ENCODE measurements around the gene IL17B.

Gene IL17B, protein sequence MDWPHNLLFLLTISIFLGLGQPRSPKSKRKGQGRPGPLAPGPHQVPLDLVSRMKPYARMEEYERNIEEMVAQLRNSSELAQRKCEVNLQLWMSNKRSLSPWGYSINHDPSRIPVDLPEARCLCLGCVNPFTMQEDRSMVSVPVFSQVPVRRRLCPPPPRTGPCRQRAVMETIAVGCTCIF

DNA sequence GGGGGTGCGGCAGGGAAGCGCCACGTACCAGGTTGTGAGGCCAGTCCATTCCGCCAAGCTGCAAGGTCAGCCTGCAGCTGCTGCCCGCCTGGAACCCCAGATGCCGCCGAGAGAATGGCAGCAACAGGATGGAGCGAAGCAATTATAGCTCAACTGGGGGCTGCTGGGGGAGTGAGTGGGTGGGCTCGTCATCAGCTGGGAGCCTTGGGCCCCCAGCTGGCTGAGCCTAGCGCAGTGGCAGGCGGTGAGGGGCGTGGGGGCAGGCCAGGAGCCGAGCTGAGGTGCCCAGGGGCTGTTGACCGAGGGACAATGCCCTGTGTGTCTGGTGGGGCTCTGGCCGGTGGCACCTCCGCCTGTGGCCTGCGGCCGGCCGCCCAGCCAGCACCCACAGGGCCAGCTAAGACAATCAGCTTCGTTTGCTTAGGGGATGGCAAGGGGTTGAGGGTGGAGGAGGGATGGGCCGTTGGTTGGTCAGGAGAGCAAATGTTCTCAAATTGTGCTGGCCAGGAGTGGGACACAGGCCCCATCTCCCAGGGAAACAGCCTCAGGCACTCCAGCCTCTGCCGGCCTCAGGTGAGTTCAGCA is at the start of gene IL17B:
Gene IL17B, minus strand, starts transcription at position 116 of the 585 bp plus-strand sequence. Its CDS starts 67 bp downstream, at position 49.
- Histone ChIP-seq H3K27me3 (ENCODE audit: control insufficient read depth, low read length) (no peaks in the 10 kb centered on the region), H3K9me2 (replicated peaks; ENCODE audit: control insufficient read depth, low read length) (no peaks in the 10 kb centered on the region), H3K36me3 (ENCODE audit: control insufficient read depth, low read length) (no peaks in the 10 kb centered on the region; the same call in 1 of the 2 replicates), H4K20me1 (ENCODE audit: control insufficient read depth, insufficient read depth, low read depth, low read length) (0 out of 2 replicates have a peak, but pooled peaks cover 3% of the 10 kb centered on the region), H3K27ac (ENCODE audit: low read depth, low read length) (no peak within 1 kb of the TSS), H3K9me3 (ENCODE audit: control insufficient read depth, insufficient read depth, low read length) (no peaks in the 10 kb centered on the region), H3K4me3 (ENCODE audit: low read length) (no peak within 1 kb of the TSS), H3K79me2 (ENCODE audit: control insufficient read depth, low read length) (no peaks in the 10 kb centered on the region), H3K4me1 (ENCODE audit: control insufficient read depth, low read length) (no peaks in the 10 kb centered on the region), H3K4me2 (ENCODE audit: low read length) (no peak within 1 kb of the TSS), H3F3A (ENCODE audit: control insufficient read depth, insufficient read depth) (no peaks in the 10 kb centered on the region)
- no peak for TF ChIP-seq EZH2phosphoT487 (IDR thresholded peaks at IDR 0.05; ENCODE audit: borderline replicate concordance, low read length)
- TF ChIP-seq, protein P1, sequence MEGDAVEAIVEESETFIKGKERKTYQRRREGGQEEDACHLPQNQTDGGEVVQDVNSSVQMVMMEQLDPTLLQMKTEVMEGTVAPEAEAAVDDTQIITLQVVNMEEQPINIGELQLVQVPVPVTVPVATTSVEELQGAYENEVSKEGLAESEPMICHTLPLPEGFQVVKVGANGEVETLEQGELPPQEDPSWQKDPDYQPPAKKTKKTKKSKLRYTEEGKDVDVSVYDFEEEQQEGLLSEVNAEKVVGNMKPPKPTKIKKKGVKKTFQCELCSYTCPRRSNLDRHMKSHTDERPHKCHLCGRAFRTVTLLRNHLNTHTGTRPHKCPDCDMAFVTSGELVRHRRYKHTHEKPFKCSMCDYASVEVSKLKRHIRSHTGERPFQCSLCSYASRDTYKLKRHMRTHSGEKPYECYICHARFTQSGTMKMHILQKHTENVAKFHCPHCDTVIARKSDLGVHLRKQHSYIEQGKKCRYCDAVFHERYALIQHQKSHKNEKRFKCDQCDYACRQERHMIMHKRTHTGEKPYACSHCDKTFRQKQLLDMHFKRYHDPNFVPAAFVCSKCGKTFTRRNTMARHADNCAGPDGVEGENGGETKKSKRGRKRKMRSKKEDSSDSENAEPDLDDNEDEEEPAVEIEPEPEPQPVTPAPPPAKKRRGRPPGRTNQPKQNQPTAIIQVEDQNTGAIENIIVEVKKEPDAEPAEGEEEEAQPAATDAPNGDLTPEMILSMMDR (IDR thresholded peaks at IDR 0.05; ENCODE audit: low read depth, low read length, poor library complexity, severe bottlenecking), result no peak

DNA sequence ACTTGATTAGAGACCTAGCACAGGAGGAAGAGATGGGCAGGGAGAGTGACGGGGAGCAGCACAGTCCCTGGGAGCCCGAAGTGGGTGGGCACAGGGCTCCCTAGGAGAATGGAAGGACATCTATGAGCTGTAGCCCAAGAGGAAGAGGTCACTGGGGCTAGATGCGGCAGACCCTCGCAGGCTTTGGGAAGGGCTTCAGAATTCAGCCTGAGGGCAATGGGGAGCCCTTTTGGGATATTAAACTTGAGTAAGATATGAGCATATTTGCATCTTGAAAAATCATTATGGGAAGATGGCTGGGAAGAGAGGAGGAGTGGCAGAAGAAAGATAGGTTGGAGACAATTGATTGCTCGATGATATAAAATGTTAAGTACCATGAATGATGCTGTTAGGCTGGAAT is 48.9 kb upstream of the IL17B start:
- Histone ChIP-seq H3K4me3 (ENCODE audit: low read length) (no peak overlapping the region), H3K36me3 (ENCODE audit: control insufficient read depth, low read length) (no peaks in the 10 kb centered on the region), H3K4me1 (ENCODE audit: control insufficient read depth, low read length) (peaks cover 7% of the 10 kb centered on the region; the same call in 1 of the 2 replicates), H3K9me3 (ENCODE audit: control insufficient read depth, insufficient read depth, low read length) (no peaks in the 10 kb centered on the region), H3F3A (ENCODE audit: control insufficient read depth, insufficient read depth) (no peaks in the 10 kb centered on the region), H4K20me1 (ENCODE audit: control insufficient read depth, insufficient read depth, low read depth, low read length) (no peaks in the 10 kb centered on the region), H3K79me2 (ENCODE audit: control insufficient read depth, low read length) (no peaks in the 10 kb centered on the region), H3K4me2 (ENCODE audit: low read length) (no peak overlapping the region), H3K27me3 (ENCODE audit: control insufficient read depth, low read length) (peaks cover 1% of the 10 kb centered on the region; the same call in 1 of the 2 replicates), H3K27ac (ENCODE audit: low read depth, low read length) (no peak overlapping the region), H3K9me2 (replicated peaks; ENCODE audit: control insufficient read depth, low read length) (no peaks in the 10 kb centered on the region)
- no peak for TF ChIP-seq EZH2phosphoT487 (IDR thresholded peaks at IDR 0.05; ENCODE audit: borderline replicate concordance, low read length)
- TF ChIP-seq, protein P1 (IDR thresholded peaks at IDR 0.05; ENCODE audit: low read depth, low read length, poor library complexity, severe bottlenecking), result no peak

DNA sequence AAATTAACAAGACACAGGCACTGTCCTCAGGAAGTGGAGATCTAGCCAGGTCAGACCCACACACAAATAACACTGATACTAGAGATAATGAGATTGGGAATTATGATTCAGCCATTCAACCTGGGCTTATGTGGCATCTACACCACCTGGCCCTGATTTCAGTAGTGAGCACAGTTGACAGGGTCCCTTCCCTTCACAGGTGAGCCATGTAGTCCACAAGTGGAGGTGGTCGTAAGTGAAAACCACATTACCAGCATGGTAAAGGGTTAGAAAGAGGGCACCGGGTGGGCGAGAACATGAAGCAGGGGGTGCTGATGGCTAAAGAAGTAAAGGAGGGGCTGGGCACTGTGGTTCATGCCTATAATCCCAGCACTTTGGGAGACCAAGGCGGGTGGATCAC is 48.3 kb upstream of the IL17B start:
- Histone ChIP-seq H3K79me2 (ENCODE audit: control insufficient read depth, low read length) (no peaks in the 10 kb centered on the region), H3K27me3 (ENCODE audit: control insufficient read depth, low read length) (peaks cover 6% of the 10 kb centered on the region; the same call in 1 of the 2 replicates), H3K36me3 (ENCODE audit: control insufficient read depth, low read length) (no peaks in the 10 kb centered on the region), H3K4me1 (ENCODE audit: control insufficient read depth, low read length) (peaks cover 13% of the 10 kb centered on the region), H3K4me2 (ENCODE audit: low read length) (no peak overlapping the region), H3K9me3 (ENCODE audit: control insufficient read depth, insufficient read depth, low read length) (no peaks in the 10 kb centered on the region), H3K27ac (ENCODE audit: low read depth, low read length) (no peak overlapping the region), H3K9me2 (replicated peaks; ENCODE audit: control insufficient read depth, low read length) (no peaks in the 10 kb centered on the region), H3K4me3 (ENCODE audit: low read length) (no peak overlapping the region), H3F3A (ENCODE audit: control insufficient read depth, insufficient read depth) (no peaks in the 10 kb centered on the region), H4K20me1 (ENCODE audit: control insufficient read depth, insufficient read depth, low read depth, low read length) (no peaks in the 10 kb centered on the region)
- TF ChIP-seq, protein P1 (IDR thresholded peaks at IDR 0.05; ENCODE audit: low read depth, low read length, poor library complexity, severe bottlenecking), result no peak
- no peak for TF ChIP-seq EZH2phosphoT487 (IDR thresholded peaks at IDR 0.05; ENCODE audit: borderline replicate concordance, low read length)

All from DOHH2 (cell line).